Measurements from ENCODE around the gene SRBD1. TPM values are rescaled to one million over a fixed set of nuclear protein-coding genes. Genes with fewer than 3 reads are reported as not detected.

Gene SRBD1
- total RNA-seq, 1 experiment from 2014 or later, result 14.1 TPM

Small RNA genes within 50 kb of the gene (small RNA-seq; reads per million reads assigned to genes)
- 0 reads per million in 2 experiments for gene RN7SL414P

Other genes with a start within 250 kb of the SRBD1 start
- gene PRKCE, start 40.4 kb upstream of the SRBD1 start, total RNA-seq (2014; rRNA removed; shearing (Covaris generic)), result 9.5 and 10.3 TPM in 2 replicates